Kidney capillary endothelial cell (primary cell): ENCODE results near the gene CCNQ.
"Not testable (repeated sequence)": the region's sequence is repeated elsewhere in the genome, so short reads cannot be mapped to it uniquely, and the experiment has no call there.

Experiments
- DNase-seq: peaks from one replicate; pipeline ENCODE4 v3.0.0-alpha.2; 2018; ENCODE audit warnings: low spot score

Gene CCNQ

DNA sequence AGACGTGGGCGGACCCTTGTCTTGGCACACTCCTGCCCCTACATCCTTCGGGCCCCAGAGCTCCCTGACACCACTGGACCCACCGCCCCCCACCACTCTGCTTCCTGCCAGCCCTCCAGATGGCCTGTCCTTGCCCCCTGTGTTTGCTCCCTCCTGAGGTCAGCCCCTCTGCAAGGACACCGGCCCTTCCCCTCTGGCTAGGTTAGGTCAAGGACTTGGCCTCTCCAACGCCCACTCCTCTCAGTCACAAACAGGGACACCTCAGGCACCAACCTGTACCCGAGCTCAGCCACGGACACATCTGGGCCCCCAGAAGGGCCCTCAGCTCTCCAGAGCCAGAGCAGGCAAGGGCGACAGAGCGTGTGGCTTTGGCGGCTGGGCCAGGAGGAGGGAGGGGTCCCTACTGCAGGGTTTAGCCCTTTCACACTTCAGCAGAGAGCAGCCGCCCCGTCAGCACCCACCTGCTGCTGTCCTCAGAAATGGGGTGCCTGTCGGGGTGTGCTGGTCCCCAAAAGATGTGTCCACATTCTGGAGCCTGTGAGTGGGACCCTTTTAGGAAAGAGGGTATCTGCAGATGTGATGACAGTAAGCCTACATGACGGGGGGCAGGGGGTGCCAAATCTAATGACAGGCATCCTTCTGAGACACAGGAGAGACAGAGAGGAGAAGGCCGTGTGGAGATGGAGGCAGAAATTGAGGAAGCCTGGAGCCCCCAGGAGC, 24.5 kb upstream of the CCNQ start:
- DNase-seq = no peak

DNA sequence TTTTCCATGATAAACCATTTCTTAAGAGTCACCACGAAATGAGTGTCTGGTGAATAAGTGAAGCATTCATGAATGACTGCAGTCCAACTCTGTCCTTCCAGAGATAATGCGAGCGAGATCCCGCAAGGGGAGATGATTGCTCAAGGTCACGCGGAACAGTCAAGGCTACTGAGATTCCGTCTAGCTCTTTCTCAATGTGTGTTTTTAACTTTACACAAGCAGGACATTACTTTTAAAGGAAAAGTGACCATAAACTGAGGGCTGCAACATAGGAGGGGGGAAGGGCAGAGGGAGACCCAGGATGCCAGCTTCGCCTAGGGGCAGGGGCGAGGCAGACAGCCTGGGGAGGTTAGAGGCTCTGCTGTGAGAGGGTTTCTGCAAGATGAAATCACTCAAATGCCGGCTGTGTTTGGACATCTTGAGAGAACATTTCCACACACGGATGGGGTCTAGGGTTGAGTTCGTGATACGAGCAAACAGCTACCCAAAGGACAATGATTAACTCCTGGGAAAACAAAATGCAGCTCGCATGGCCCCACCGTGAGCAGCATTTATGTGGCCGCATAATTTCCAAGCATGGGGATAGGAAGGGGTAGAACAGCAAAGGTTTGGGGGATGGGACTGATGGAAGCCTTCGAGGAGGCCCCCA, 23.8 kb upstream of the CCNQ start:
- DNase-seq = no peak

DNA sequence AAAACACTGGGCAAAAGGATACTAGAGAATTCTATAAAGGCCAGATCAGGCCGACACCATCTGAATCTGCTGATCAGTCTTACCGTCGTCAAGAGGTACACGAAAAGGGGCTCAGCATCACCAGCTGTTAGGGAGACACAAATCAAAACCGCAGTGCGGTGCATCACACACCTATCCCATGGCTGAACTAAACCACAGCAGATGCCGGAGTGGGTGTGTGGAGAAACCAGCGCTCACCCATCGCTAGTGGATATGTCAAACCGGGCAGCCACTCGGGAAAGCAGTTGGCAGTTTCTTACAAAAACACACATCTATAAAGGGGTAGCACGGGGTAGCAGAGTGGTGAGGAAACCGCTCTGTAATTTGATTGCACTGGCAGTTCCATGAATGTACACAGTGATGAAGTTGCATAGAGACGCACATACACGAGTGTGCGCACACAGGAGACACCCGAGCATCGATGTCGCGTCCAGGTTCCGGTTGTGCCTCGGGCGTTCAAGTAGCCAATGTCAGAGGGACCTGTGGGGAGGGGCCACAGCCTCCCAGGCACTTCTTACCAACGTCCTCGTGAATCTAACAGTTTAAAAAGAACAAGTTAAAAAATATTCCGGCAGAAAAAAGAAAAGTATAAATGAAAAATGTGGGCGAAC, 23.1 kb upstream of the CCNQ start:
- no peak for DNase-seq

DNA sequence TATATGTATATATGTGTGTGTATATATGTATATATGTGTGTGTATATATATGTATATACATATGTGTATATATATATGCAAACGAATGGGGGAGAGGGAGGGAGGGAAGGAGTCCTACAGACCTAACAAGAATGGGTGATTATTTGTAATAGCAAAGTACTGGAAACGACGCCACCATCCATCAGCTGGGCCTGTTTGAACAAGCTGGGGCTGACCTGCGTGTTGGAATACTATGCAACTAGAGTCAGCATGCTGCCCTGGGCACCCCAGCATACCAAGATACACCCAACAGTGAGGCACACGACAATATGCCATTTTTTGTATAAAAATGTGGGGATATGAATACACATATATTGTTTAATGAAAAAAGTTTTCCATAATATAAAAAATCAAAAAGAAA, 21.6 kb upstream of the CCNQ start:
- no peak for DNase-seq

DNA sequence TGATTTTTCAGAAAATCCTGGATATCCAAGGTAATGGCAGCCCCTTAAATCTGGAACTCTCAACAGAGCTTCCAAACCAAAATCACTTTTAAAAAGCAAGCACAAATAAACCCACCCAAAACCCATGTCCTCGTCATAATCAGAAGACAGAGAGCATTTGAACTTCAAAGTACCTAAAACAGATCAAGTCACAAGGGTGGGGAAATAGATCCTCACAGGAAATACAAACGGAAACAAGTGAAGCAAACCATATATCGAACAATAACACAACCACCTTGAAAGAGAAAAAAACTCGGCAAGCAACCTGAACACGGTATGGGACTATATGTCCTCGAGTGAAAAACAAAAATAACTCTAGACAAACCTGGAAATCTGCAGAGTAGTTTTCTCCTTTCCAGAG, 15.9 kb upstream of the CCNQ start:
- DNase-seq = no peak

DNA sequence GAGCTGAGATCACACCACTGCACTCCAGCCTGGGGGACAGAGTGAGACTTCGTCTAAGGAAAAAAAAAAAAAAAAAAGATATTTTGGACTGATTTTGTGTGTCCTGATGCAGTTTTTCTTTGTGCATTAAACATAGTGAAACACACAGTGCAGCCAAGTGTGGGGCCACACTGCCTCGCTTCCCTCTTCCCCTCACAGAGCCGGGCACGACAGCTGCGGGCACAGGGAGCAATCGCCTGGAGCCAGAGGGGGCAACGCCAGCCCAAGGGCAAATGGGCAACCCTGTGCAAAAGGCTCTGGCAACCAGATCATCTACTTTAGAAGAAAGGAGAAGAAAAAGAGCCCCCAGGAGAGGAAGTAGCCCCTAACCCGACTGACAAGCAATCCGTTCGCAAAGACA, 13.5 kb upstream of the CCNQ start:
- no peak for DNase-seq

DNA sequence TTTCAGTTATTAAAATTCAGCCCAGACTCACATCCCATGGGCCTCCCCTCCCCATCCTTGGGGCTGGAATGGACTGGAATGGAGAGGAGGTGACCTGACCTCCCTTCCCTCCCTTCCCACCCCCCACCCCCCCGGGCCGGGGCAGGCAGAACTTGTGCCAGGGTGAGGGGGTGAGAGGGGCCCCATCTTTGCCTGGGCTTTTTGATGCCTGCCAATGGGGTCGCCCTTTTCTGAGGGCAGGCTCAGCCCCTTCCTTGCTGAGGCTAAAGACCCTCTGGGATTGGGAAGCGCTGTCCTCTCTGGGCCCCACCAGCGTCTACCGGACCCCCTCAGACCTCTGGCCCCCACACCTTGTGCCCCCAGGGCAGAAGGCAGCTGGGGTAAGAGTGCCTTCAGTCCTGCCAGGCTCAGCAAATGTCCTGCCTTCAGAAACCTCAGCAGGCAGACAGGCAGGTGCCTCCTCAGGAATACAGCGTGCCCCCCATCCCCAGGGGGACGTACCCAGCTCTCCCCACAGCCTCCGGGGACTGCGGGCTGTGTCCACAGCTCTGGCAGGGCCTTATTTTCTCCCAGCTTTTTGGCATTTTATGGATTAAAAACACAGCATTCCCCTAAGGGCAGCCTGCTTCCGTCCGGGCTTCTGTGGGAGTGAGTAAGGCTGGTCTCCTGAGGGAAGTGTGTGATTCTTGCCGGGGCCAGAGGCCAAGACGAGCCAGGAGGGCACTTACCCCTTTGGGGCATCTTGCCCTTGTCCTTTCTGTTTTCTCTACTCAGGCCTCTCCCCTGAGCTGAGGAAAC, 12.6 kb upstream of the CCNQ start:
- no peak for DNase-seq

DNA sequence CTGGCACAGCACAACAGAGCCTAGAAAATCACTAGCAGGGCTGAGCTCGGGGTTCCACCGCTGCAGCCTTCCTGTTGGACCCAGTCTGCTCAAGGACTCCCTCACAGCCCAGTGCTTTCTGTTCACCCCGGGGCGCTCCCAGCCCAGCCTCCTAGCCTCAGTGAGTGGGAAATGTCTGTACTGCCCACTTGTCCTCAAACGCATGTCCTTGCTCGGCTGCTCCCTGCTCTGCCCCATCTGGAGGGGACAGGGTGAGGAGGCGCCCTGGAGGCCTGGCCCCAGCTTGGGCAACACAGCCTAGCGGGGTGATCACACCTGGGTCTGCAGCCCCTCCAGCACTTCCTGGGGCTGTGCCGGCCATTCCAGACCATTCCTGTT, 11.9 kb upstream of the CCNQ start:
- no peak for DNase-seq

DNA sequence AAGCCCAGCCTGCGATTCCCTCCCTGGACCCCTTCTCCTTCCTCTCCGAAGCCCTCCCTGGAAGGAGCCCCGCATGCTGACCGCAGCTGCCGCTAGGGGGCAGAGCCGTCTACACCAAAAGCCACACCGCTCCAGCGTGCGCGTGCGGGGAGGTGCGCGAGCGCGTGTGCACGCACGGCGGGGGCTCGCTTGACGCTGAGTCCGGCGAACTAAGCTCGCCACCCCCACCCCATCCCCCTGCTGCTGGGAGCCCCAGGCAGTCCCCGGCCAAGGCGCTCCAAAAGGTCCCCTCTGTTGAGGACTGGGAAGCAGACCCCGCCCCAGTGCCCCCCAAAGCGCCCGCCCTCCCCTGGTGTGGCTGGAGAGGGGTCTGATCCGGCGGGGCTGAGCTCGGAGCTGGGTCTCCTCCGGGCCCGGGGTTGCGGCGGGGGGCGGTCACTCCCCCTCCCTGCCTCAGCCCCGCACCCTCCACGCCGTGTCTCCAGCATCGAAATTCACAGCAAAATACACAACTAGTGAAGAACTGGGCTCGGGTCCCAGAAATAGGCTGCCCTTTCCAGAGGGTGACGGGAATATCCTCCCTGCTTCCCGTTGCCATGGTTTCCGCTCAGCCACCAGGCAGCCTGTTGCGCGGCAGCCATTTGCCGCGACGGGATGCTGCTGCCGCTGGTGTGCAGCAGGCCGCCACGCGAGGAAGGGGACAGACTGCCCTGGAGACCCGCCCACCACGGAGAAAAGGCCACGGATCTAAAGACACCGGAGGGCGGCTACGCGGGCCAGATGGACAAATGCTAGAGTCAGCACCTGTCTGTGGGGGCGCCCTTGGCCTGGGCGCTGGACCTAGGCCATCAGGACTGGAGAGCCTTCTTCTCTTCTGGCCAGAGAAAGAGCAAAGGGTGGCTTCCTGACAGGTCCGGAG, 11.2 kb upstream of the CCNQ start:
- peak; percentile 24 for DNase-seq

DNA sequence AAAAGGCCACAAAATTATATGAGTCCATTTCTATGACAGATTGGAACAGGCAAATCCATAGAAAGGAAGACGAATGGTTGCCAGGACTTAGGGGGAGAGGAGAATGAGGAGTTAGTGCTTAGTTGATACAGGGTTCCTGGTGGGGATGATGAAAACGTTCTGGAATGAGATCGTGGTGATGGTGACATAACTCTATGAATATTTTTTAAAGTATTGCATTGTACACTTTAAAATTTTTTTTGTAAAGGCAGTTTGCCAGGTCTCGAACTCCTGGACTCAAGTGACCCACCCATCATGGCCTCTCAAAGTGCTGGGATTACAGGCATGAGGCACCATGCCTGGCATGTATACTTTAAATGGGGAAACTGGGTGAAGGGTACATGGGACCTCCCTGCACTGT, 9.9 kb upstream of the CCNQ start:
- no peak for DNase-seq

DNA sequence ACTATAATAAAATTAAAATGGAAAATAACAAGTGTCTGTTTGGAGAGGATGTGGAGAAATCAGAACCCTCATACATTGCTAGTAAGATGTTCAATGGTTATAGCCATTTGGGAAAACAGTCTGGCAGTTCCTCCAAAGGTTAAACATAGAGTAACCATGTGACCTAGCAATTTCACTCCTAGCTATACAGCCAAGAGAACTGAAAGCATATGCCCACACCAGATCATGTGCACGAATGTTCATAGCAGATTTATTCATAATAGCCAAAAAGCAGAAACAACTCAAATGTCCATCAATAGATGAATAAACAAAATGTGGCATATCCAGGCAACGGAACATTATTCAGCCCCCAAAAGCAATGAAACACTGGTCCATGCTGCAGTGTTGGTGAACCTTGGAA, 9.4 kb upstream of the CCNQ start:
- no peak for DNase-seq

DNA sequence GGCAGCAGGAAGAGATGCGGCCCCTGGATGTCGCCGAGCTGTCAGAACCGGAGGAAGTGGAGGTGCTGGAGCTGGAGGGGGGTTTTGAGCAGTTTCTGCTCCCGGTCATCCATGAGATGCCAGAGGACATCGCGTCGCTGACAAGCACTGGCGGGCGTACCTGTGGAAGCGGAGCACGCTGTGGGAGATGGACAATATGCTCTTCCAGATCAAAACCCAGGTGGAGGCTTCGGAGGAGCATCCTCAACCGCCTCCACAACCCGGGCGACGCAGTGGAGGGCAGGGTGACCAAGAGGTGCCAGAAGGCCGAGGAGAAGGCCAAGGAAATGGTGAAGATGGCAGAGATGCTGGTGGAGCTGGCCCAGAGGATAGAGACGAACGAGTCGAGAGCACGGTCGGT, 7.6 kb upstream of the CCNQ start:
- no peak for DNase-seq

DNA sequence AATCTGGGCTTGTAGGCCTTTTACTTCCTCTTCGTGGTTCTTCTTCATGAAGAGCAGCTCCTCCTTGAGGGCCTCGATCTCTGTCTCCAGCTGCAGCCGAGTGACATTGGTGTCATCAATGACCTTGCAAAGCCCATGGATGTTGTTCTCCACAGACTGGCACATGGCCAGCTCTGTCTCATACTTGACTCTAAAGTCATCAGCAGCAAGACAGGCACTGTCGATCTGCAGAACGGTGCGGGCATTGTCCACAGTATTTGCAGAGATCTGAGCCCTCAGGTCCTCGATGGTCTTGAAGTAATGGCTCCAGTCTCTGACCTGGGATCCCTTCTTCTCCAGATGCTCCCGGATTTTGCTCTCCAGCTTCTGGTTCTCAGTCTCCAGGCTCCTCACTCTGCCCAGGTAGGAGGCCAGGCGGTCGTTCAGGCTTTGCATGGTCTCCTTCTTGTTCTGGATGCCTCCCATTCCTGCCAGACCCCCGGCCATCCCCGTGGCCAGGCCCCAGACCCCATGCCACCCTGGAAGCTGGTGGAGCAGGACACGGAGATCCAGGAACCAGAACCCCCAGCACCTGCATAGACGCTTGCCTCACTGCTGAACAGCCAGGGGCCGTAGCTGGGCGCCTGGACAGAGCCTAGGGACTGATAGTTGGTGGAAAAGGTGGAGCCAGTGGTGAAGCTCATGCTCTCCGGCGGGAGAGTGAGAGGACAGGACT, 5.9 kb upstream of the CCNQ start:
- DNase-seq = not testable (repeated sequence)

DNA sequence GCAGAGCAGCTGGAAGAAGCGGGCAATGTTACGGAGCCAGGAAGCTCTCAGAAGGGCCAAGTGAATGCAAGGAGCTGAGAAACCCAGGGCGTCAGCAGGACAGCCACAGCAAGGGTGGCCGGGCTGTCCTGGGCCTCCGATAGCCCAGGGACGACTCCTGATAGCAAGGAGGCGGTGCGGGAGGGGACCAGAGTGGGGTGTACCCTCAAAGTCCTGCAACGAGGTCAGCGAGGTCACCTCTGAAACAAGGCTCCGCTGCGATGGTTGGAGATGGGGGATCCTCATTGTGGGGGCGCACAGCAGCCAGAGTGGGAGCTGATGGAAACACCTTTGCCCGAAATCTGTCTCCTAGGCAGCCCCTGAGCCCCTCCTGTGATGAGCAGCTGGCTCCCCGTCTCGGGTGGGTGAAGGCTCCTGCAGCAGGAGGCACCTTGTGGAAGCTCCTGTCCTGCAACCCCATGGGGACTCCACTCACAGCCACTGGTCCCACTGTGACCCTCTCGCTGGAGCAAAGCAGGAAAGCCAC, 4.3 kb upstream of the CCNQ start:
- no peak for DNase-seq

DNA sequence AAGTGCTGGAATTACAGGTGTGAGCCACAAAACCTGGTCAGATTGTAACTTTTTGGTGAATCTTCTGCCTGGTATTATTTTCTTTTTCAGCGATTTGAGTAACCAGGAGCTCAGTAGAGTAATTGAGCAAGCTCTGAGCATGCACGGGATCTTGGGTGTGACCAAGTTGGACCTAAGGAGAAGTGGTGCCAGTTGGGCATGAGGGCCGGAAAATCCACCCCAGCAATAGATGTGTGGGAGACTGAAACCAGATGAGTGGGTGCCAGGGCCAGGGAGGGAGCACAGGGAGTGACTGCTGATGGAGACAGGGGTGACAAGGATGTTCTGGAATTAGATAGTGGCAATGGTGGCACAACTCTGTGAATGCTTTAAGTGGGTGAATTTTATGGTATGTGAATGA, 3.7 kb upstream of the CCNQ start:
- no peak for DNase-seq

DNA sequence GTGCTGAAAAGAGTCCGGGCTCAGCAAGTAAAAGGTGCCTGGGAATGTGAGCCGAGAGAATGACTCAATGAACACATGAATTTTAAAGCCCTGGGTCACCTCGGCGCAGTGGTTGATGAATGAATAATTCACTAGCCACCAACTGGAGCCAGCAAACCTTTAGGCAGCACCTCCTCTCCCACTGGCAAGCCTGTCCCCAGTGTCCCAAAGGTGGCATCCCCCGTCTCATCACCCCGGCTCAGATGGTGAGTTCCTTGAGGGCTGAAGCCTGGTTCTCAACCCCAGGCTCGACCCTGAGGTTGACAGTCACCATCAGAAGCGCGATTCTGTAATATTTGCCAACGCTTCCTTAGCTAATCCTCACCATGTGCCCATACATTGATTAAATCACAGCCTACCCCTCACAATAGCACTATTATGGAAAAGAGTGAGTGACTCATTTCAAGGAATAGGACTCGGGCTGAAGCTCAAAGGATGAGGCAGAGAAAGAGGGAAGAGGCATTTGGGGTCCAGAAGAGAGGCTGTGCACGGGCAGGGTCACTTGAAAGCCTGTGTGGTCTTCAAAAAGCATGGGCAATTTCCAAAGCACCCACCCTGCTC, 2.7 kb upstream of the CCNQ start:
- no peak for DNase-seq

DNA sequence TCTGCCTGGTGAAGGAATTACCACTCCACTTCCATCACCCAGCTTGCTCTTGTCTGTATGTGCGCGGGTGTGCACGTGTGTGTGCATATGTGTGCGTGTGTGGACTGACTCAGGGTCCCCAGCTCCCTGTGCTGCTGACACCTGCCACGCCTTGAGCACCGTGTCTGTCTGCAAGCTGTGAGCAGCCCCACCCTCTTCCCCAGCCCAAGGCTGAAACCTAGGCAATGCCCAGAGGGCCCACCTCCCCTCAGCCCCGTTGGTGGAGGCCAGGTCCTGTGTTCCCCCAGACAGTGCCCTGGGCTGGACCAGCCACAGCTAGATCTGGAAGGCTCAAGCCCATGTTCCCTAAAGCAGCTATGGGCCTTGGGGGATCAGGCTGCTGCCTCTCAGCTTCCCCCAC, 2.0 kb upstream of the CCNQ start:
- no peak for DNase-seq

DNA sequence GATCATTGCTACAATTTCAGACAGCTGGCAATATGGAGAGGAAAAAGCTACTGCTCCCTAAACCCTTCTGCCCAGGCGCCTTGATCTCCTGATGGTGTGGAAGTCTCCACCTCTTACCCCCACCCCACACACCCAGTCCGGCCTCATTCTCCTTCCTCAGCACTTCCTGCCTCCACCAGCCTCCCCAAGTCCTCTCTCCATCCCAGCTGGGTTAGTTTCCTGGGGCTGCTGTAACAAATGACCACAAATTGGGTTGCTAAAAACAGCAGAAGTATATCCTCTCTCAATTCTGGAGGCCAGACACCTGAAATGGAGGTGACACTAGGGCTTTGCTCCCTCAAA, 1.1 kb upstream of the CCNQ start:
- no peak for DNase-seq

DNA sequence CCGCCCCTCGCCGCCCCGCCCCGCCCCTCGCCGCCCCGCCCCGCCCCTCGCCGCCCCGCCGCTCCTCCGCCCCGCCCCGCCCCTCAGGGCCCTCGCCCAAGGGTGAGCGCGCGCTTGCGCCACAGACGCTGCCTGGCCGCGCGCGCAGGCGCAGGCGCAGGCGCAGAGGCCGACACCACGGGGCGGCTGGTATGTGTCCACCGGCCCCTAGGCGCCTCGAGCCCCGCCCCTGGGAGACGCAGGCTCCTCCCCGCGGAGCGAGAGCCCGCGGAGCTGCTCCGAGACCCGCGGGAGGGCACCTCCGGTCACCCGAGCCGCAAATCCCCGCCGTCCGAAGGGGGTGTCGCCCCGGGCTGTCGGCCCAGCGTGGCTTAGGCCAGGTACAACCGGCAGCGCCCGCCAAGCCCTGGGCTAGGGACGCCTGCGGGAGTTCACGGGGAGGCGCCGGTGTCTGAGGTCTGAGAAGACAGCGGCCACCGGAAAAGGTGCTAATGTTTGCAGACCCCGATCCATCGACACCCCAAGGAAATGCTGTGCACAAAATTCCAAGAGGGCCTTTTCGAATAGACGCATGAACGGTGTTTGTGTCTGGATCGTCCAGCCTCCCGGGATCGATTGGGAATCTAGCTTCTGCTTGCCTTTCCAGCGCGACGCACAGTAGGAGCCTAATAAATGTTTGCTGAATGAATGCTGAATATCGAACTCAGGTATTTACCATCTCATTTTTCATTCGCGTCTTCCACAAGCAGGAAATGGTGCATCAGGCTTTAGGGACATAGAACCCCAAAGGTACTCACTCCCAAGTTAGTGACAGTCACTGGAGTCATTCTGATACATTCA, 473 bp upstream of the CCNQ start:
- peak; percentile 65 for DNase-seq
